Tibial nerve (tissue), 4 donors: ENCODE results near the gene XRRA1. TPM values are rescaled to one million over a fixed set of nuclear protein-coding genes. Genes with fewer than 3 reads are reported as not detected.

ENCODE experiments used
- DNase-seq, 2 donors: peaks; one replicate each; pipeline ENCODE4 v3.0.0-alpha.2; 2019; ENCODE audit warnings: low spot score in 2 of 2
- H3K27ac ChIP-seq, 4 donors: fragments of 200-600 bp; sonication (generic) in 3 of 4; one replicate each; pipeline ENCODE4 v1.5.1; 2017 to 2019; ENCODE audit warnings: mild to moderate bottlenecking in 1 of 4
- H3K27me3 ChIP-seq, 2 donors: fragments of 200-600 bp; sonication (generic) in 1 of 2; one replicate each; pipeline versions ENCODE4 v1.5.1 to v1.6.0; 2017 to 2019
- H3K36me3 ChIP-seq, 3 donors: fragments of 200-600 bp; sonication (generic); one replicate each; pipeline ENCODE4 v1.5.1; 2018 to 2019
- H3K4me1 ChIP-seq, 4 donors: fragments of 200-600 bp; sonication (generic) in 3 of 4; one replicate each; pipeline ENCODE4 v1.5.1; 2017 to 2019
- H3K4me3 ChIP-seq, 4 donors: fragments of 200-600 bp; sonication (generic) in 3 of 4; one replicate each; pipeline ENCODE4 v1.5.1; 2017 to 2019; ENCODE audit warnings: mild to moderate bottlenecking in 1 of 4, moderate library complexity in 1 of 4
- H3K9me3 ChIP-seq, 4 donors: fragments of 200-600 bp; sonication (generic) in 3 of 4; one replicate each; pipeline ENCODE4 v1.5.1; 2017 to 2019
- CTCF ChIP-seq, 5 experiments: fragments of 200-600 bp in 3 of 5; fragments of 450-650 bp in 2 of 5; sonication (generic) in 3 of 5; IDR thresholded peaks; one replicate each; pipeline ENCODE4 v1.5.1; 2016 to 2019; ENCODE audit warnings: antibody characterized with exemption in 5 of 5, mild to moderate bottlenecking in 3 of 5, moderate library complexity in 2 of 5
- EP300 ChIP-seq, 2 donors: sonication (generic); formaldehyde crosslinking; IDR thresholded peaks; one replicate each; pipeline ENCODE4 v1.6.1; 2017; ENCODE audit warnings: antibody characterized with exemption in 2 of 2, mild to moderate bottlenecking in 1 of 2
- POLR2A ChIP-seq, 2 donors: fragments of 450-650 bp; IDR thresholded peaks; one replicate each; pipeline ENCODE4 v1.6.1; 2017; ENCODE audit warnings: antibody characterized with exemption in 2 of 2, mild to moderate bottlenecking in 2 of 2, moderate library complexity in 2 of 2
- WGBS, 2 donors: methylation state at CpG; one replicate each; pipeline ENCODE4 v1.1.5; 2018; 5-methylcytosine and 5-hydroxymethylcytosine counted together
- total RNA-seq, 4 donors: library from RNA; depleted of rRNA; stranded (reverse); fragments of >200 nt; gene quantifications; one replicate each; pipeline ENCODE4 v1.1.0, GENCODE V29; 2016

The XRRA1 gene
- total RNA-seq, 4 donors from 2014 or later: 13.5 to 51.6 (median 25.3) TPM

- 65 to 70% methylated on average over 2 of the region's 2 CpGs for WGBS, 2 donors
- no peak for DNase-seq
- peaks cover 0 to 55% (median 17%) of the 10 kb centered on the region in 4 donors for H3K4me1 ChIP-seq
- peak overlapping the region in 3 of 4 donors; percentile 64 to 83 (median 74) for H3K4me3 ChIP-seq
- peak overlapping the region in 1 of 4 donors; percentile 91 for H3K27ac ChIP-seq
- no peaks in the 10 kb centered on the region for H3K27me3 ChIP-seq
- TF ChIP-seq POLR2A (IDR thresholded peaks at IDR 0.05) (no peak), EP300 (IDR thresholded peaks at IDR 0.05) (no peak), CTCF (IDR thresholded peaks at IDR 0.05) (no peak)
- H3K9me3 ChIP-seq: no peaks in the 10 kb centered on the region
- H3K36me3 ChIP-seq: peaks cover 0 to 6% (median 0%) of the 10 kb centered on the region in 3 donors
Measured at GRCh38 chr11:74950374-74950969, 1.6 kb upstream of the XRRA1 start.

- H3K27me3 ChIP-seq: no peaks in the 10 kb centered on the region
- peaks cover 0 to 6% (median 0%) of the 10 kb centered on the region in 3 donors for H3K36me3 ChIP-seq
- no peak for DNase-seq
- peaks cover 0 to 56% (median 17%) of the 10 kb centered on the region in 4 donors for H3K4me1 ChIP-seq
- H3K9me3 ChIP-seq: no peaks in the 10 kb centered on the region
- TF ChIP-seq EP300 (IDR thresholded peaks at IDR 0.05) (no peak), POLR2A (IDR thresholded peaks at IDR 0.05) (no peak), CTCF (IDR thresholded peaks at IDR 0.05) (no peak)
- whole genome bisulfite sequencing, 2 donors: 2% methylated on average over 6 of the region's 6 CpGs
- peak overlapping the region; percentile 64 to 83 (median 74) for H3K4me3 ChIP-seq
- peak overlapping the region; percentile 79 to 91 (median 87) for H3K27ac ChIP-seq
Measured at GRCh38 chr11:74949753-74950137, 854 bp upstream of the XRRA1 start.

- Histone ChIP-seq H3K4me1 (peaks cover 0 to 56% (median 17%) of the 10 kb centered on the region in 4 donors), H3K27me3 (no peaks in the 10 kb centered on the region), H3K27ac (peak overlapping the region; percentile 79 to 91 (median 83)), H3K4me3 (peak overlapping the region; percentile 64 to 83 (median 74)), H3K36me3 (peaks cover 0 to 12% (median 0%) of the 10 kb centered on the region in 3 donors), H3K9me3 (no peaks in the 10 kb centered on the region)
- DNase-seq: no peak
- TF ChIP-seq POLR2A (IDR thresholded peaks at IDR 0.05) (no peak), CTCF (IDR thresholded peaks at IDR 0.05) (no peak), EP300 (IDR thresholded peaks at IDR 0.05) (no peak)
- 0 to 1% methylated on average over 9 of the region's 9 CpGs for WGBS, 2 donors
Measured at GRCh38 chr11:74948546-74948897, 369 bp downstream of the XRRA1 start.

GRCh38 chr11:74942073-74942759 is 6.7 kb downstream of the XRRA1 start:
- Histone ChIP-seq H3K36me3 (peaks cover 0 to 57% (median 0%) of the 10 kb centered on the region in 3 donors), H3K27ac (no peak overlapping the region), H3K4me1 (peaks cover 0 to 12% (median 0%) of the 10 kb centered on the region in 4 donors), H3K9me3 (no peaks in the 10 kb centered on the region), H3K4me3 (no peak overlapping the region), H3K27me3 (no peaks in the 10 kb centered on the region)
- DNase-seq: no peak
- TF ChIP-seq EP300 (IDR thresholded peaks at IDR 0.05): no peak
- TF ChIP-seq POLR2A (IDR thresholded peaks at IDR 0.05): no peak
- no peak for TF ChIP-seq CTCF (IDR thresholded peaks at IDR 0.05)
- WGBS, 2 donors: 84 to 89% methylated on average over 5 of the region's 5 CpGs

- TF ChIP-seq CTCF (IDR thresholded peaks at IDR 0.05): no peak
- TF ChIP-seq POLR2A (IDR thresholded peaks at IDR 0.05): no peak
- no peak for TF ChIP-seq EP300 (IDR thresholded peaks at IDR 0.05)
- peaks cover 0 to 63% (median 0%) of the 10 kb centered on the region in 3 donors for H3K36me3 ChIP-seq
- DNase-seq: no peak
- peaks cover 0 to 5% (median 0%) of the 10 kb centered on the region in 4 donors for H3K4me1 ChIP-seq
- H3K27ac ChIP-seq: no peak overlapping the region
- H3K27me3 ChIP-seq: no peaks in the 10 kb centered on the region
- no peak overlapping the region for H3K4me3 ChIP-seq
- no peaks in the 10 kb centered on the region for H3K9me3 ChIP-seq
Measured at GRCh38 chr11:74941492-74941891, 7.4 kb downstream of the XRRA1 start.
